ENCODE data around the gene YAF2.
A peak's percentile ranks its signal among the peaks of the same experiment; 100 is the strongest.
"Not testable (repeated sequence)": the region's sequence is repeated elsewhere in the genome, so short reads cannot be mapped to it uniquely, and the experiment has no call there.

Gene YAF2

DNA sequence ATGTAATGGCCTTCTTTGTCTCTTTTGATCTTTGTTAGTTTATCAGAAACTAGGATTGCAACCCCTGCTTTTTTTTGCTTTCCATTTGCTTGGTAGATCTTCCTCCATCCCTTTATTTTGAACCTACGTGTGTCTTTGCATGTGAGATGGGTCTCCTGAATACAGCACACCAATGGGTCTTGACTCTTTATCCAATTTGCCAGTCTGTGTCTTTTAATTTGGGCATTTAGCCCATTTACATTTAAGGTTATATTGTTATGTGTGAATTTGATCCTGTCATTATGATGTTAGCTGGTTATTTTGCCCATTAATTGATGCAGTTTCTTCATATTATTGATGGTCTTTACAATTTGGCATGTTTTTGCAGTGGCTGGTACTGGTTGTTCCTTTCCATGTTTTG lies 14.6 kb upstream of the YAF2 start:
- not testable (repeated sequence) for DNase-seq

DNA sequence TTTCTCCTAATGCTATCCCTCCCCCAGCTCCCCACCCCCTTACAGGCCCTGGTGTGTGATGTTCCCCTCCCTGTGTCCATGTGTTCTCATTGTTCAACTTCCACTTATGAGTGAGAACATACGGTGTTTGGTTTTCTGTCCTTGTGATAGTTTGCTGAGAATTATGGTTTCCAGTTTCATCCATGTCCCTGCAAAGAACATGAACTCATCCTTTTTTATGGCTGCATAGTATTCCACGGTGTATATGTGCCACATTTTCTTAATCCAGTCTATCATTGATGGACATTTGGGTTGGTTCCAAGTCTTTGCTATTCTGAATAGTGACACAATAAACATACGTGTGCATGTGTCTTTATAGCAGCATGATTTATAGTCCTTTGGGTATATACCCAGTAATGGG lies 11.0 kb upstream of the YAF2 start:
- DNase-seq = not testable (repeated sequence)

DNA sequence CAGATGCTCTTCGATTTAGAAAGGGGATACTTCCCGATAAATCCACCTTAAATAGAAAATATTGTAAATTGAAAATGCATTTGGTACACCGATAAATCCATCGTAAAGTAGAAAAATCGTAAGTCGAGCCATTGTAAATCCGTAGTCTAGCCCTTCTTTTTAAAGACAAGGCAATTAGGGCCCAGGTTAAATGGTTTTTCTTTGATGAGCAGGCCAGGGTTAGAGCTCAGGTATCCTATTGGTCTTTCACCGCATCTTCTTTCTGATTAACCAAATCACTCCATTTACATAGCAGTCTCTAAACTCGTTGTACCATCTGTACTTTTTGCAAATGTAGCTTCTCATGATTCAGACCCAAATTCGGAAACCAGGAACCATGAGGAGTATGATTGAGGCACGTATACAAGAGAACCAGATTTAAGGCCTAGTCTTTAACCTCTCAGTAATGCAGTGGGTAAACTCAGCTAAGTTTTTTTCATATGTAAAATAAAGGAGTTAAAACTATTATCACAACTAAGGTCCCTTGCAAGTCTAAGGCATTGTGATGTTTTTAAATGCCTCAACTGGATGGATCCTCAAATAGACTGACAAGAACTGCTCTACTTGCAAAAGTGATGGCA lies 2.2 kb upstream of the YAF2 start:
- no peak for DNase-seq

DNA sequence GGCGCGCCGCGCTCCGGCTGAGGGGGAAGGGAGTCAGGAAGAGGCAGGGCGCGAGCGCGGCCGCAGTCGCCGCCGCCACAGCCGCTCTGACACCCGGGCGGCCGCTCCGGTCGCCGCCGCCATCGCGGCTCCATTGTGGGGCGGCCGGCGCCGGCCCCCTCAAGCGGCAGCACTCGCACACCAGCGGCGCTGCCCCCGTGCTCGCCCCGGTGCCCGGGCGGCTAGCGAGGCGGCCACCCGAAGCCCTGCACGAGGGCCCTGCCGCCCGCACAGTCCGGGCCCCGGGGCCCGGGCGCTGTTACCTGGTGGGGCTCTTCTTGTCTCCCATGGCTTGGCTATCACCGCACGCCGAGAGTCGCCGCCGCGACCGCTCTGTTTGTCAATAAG lies 202 bp downstream of the YAF2 start:
- DNase-seq = no peak

DNA sequence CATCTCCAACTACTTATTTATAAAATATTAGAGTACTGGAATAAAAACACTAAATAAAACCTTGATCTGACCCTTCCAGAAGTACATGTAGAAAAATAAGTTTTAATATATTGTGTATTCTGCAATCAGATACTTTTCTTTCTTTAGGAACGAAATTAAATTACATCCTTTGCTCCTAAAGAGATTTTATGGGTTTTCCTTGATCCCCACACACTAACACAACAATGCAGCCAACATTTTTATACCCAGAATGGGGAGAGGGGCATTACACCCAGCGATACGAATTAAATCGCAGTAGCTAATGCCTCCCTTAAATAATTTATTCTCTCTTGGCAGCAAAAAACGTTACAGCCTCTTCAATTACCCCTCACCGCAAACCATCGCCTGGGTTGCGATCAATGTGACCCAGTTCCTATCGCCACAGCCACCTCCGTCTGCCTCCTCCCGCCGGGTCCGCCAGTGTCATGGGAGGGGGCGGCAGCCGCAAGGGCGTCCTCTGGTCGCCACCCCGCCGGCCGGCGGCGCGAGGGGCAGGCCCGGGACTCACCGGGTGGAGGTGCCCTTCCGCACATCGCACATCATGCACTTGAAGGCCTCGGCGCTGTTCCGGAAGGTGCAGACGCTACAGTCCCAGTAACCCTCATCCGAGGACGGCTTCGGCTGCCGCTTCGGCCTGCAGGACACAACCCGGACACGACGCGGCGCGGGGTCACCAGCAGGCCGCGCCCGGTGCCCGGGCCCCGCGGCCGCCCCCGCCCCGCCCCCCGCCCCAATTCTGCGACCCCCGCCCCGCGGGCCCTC lies 796 bp downstream of the YAF2 start:
- peak; percentile 68 for DNase-seq

- DNase-seq = no peak
Observed at GRCh38 chr12:42236017-42236416, 2.0 kb downstream of the YAF2 start.

DNA sequence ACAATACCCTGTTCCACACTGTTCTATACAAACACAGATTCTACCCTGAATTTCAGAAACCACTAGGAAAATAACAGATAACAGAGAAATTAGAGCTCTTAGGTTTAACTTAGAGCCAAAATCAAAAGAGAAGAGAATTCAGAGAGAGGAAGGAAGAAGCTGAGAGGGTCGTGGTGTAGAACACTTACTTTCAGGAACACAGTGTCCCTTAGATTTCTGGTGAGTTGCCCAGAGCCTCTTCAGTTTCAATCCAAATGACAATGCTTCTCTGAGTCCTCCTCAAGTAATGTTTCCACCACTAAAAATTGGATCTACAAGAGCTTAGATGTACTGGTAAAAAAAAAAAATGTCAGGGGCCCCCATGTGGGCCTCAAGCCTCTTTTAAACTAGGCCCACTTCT lies 2.6 kb downstream of the YAF2 start:
- no peak for DNase-seq

DNA sequence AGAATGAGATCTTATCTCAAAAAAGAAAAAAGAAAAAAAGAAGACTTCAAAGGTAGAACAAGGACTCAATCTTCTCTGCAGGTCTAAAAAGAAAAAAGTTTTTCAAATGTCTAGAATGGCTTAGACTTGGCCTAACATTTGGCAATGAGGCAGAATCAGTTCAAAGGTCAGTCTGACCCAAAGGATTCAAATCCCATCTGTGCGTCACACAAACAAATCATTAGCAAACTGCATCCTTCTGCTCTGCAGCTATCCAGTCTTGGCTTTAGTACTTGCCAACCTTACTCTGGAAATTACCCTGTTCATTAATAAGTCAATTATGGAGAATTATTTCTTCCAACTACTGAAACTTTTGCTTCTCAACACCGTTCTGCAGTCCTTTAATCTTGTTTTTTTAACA lies 3.1 kb downstream of the YAF2 start:
- DNase-seq = no peak

DNA sequence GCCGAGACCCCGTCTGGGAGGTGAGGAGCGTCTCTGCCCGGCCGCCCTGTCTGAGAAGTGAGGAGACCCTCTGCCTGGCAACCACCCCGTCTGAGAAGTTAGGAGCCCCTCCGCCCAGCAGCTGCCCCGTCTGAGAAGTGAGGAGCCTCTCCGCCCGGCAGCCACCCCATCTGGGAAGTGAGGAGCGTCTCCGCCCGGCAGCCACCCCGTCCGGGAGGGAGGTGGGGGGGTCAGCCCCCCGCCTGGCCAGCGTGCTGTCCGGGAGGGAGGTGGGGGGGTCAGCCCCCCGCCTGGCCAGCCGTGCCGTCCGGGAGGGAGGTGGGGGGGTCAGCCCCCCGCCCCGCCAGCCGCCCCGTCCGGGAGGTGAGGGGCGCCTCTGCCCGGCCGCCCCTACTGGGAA lies 10.5 kb downstream of the YAF2 start:
- DNase-seq = not testable (repeated sequence)

- not testable (repeated sequence) for DNase-seq
Observed at GRCh38 chr12:42224501-42224900, 13.5 kb downstream of the YAF2 start.

GRCh38 chr12:42222724-42223123 lies 15.3 kb downstream of the YAF2 start:
- no peak for DNase-seq

DNA sequence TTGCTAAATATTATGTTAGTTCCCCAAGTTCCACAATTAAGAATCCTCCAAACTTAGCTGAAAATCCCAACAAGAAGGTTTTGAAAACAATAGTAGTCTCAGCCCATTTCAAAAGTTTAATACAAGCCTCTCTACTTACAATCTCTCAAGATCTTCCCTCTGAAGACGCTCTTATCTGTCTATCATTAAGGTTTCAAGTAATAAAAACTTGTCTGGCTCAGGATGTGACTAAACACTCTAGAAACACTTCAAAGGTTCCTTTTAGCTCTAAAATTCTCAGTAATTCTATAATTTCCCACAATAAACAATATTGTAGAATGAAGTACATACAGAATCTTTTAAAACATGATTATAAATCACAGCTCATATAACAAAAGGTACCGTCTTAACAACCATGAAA lies 16.3 kb downstream of the YAF2 start:
- no peak for DNase-seq

DNA sequence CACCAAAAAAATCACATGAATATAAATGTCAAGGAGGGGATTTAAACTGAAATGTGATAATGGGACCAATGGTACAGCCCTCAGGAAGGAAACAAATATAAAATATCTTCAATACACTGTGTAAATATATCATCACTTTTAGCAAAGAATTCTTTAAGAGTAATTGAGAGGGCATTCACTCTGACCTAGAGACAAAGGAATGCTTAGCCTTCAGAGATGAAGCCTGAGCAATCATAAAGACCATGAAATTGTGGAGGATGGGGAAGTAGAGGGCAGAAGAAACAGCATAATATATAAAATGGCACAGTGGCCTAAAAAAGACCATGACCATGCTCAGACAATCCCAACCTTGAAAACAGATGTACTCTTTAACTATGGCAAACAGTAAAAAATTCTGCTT lies 20.4 kb downstream of the YAF2 start:
- DNase-seq = no peak

GRCh38 chr12:42216737-42217136 lies 21.3 kb downstream of the YAF2 start:
- no peak for DNase-seq

DNA sequence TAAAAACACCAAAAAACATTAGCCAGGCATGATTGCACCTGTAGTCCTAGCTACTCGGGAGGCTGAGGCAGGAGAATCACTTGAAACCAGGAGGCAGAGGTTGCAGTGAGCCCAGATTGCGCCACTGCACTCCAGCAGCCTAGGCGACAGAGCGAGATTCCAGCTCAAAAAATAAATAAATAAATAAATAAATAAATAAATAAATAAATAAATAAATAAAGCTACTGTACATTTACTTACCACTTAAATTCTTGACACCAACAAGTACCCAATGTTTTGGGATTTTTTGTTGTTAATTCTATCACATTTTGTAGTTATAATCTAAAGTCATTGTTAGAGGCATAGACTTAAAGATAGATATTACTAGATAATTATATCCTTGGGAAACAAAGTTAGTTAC lies 22.3 kb downstream of the YAF2 start:
- DNase-seq = not testable (repeated sequence)

GRCh38 chr12:42213954-42214426 lies 24.1 kb downstream of the YAF2 start:
- DNase-seq = no peak

GRCh38 chr12:42213023-42213422 lies 25.0 kb downstream of the YAF2 start:
- peak; percentile 39 for DNase-seq

- no peak for DNase-seq
Observed at GRCh38 chr12:42208574-42208973, 29.5 kb downstream of the YAF2 start.

- no peak for DNase-seq
Observed at GRCh38 chr12:42204819-42205218, 33.2 kb downstream of the YAF2 start.

DNA sequence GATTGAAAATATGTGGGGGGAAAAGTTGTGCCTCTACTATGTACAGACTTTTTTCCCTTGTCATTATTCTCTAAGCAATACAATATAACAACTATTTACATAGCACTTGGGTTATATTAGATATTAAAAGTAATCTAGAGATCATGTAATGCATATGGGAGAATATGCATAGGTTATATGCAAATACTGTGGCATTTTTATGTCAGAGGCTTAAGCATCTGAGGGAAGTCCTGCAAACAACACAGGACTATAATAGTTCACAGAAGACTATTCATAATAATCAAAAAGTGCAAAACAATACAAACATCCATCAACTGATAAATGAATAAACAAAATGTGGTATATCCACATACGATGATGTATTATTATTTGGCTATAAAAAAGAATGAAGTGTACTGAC lies 33.7 kb downstream of the YAF2 start:
- DNase-seq = no peak

GRCh38 chr12:42201063-42201462 lies 37.0 kb downstream of the YAF2 start:
- no peak for DNase-seq

DNA sequence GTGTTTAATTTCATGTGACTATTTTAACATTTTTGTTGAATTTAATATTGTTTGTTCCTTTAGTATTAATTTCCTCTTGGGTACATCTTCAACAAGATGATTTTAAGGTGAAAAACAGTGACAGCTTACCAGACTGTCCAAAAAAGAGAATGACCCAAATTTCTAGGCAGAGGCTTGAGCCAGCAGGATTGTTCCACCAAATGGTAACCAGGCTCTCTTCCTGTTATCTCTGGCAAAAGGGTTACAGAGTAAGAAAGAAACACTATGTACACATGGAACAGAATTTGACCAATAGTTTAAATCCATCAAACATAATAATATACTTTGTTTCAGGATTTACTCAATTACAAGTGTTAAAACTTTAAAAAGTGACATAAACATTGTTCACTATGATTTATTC lies 39.0 kb downstream of the YAF2 start:
- DNase-seq = no peak

DNA sequence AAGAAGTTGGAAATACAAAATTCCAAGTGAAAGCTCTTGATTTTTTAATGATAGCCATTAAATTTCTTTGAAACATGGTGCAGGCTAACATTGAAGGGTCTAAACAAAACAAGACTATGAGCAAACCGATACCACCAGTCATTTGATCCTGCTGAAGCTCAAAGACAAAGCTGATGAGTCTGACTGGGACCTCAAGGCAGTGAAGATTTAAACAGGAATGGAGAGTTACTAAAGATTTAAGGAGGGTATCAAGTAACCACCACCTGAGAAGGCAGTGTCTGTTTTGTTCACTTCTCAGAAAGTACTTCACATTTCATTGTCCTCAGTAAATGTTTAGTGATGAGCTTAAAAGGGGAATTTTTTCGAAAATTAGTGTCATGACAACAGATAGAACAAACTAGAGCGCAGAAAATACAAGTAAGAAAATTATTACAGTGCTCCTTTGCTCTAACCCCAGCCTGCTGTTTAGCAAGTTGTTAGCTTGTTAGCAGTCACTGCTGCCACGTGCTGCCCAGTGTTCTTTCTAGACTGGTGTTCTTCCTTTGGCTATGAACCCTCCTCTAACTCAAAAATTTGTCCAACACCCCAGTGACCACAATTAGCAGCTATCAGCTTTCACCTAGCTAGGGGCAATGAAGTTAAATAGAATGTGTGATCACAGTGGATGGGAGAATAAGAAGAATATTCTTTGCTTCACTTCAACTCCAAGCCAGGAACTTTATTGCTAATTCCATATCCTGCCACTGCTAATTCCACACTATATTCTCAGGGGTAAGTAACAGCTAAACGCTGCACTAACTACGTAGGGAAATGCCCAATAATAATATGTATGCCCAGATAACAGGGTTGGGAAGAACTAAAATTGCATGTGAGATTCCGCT lies 41.1 kb downstream of the YAF2 start:
- no peak for DNase-seq

DNA sequence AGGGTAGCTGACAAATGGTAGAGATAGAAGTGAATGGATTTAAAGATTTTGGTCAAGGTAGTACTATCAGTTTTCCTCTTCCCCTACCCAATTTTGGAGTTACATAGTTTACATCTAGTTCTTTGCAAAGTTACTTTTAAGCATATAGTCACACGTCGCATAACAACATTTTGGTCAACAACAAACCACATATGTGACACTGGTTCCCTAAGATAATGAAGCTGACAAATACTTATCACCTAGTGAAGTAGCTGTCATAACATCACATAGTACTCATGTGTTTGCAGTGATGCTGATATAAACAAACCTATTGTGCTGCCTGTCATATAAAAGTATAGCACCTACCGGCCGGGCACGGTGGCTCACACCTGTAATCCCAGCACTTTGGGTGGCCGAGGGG lies 45.4 kb downstream of the YAF2 start:
- DNase-seq = no peak

Data from DMS153 (cell line).